GM23338 (cell line): ENCODE measurements around the gene BRSK1. TPM values are rescaled to one million over a fixed set of nuclear protein-coding genes. Genes with fewer than 3 reads are reported as not detected.

Experiments
- ATAC-seq: fragments of 200-7000 bp; cut with Tn5 transposase; 3 replicates; pipeline ENCODE4 v1.9.1; 2020
- DNase-seq: peaks from one replicate; pipeline ENCODE4 v3.0.0-alpha.2; 2015; ENCODE audit warnings: low spot score
- H2AFZ ChIP-seq: fragments of 200-600 bp; sonication (generic); 2 replicates; pipeline ENCODE4 v1.8.0; 2016; ENCODE audit warnings: antibody characterized with exemption, mild to moderate bottlenecking, moderate library complexity
- H3F3A ChIP-seq: fragments of 200-600 bp; sonication (generic); replicated peaks from 2 replicates; pipeline ENCODE4 v1.8.0; 2017; ENCODE audit warnings: antibody characterized with exemption, mixed run types, low read depth
- H3K27ac ChIP-seq: fragments of 200-600 bp; sonication (generic); 2 replicates; pipeline ENCODE4 v1.6.1; 2016; ENCODE audit warnings: low read depth
- H3K27me3 ChIP-seq: fragments of 200-600 bp; sonication (generic); 2 replicates; pipeline ENCODE4 v1.8.0; 2016; ENCODE audit warnings: mild to moderate bottlenecking, mixed run types, moderate library complexity; ENCODE audit not compliant: insufficient read depth
- H3K36me3 ChIP-seq: fragments of 200-600 bp; sonication (generic); 2 replicates; pipeline ENCODE4 v1.8.0; 2016; ENCODE audit warnings: mild to moderate bottlenecking; ENCODE audit not compliant: insufficient read depth
- H3K4me1 ChIP-seq: fragments of 200-600 bp; sonication (generic); 2 replicates; pipeline ENCODE4 v1.8.0; 2016; ENCODE audit warnings: mild to moderate bottlenecking, moderate library complexity; ENCODE audit not compliant: insufficient read depth
- H3K4me2 ChIP-seq: fragments of 200-600 bp; sonication (generic); 2 replicates; pipeline ENCODE4 v1.7.1; 2017; ENCODE audit warnings: mixed run types
- H3K4me3 ChIP-seq: fragments of 200-600 bp; sonication (generic); 2 replicates; pipeline ENCODE4 v1.6.1; 2016; ENCODE audit warnings: mixed run types
- H3K79me2 ChIP-seq: fragments of 200-600 bp; sonication (generic); replicated peaks from 2 replicates; pipeline ENCODE4 v1.8.0; 2017; ENCODE audit warnings: mild to moderate bottlenecking; ENCODE audit not compliant: insufficient read depth
- H3K9me2 ChIP-seq: fragments of 200-600 bp; sonication (generic); 2 replicates; pipeline ENCODE4 v1.8.0; 2017; ENCODE audit not compliant: insufficient read depth
- H4K20me1 ChIP-seq: fragments of 200-600 bp; sonication (generic); replicated peaks from 2 replicates; pipeline ENCODE4 v1.8.0; 2017; ENCODE audit warnings: mild to moderate bottlenecking; ENCODE audit not compliant: insufficient read depth
- H3K27ac Mint-ChIP-seq: 2 replicates; pipeline ENCODE4 v1.8.0; 2020; ENCODE audit warnings: inconsistent platforms, mild to moderate bottlenecking, moderate library complexity, mixed read lengths
- H3K27me3 Mint-ChIP-seq: 3 replicates; pipeline ENCODE4 v1.8.0; 2022; ENCODE audit warnings: low read depth, mild to moderate bottlenecking, moderate library complexity, mixed read lengths, inconsistent platforms; ENCODE audit not compliant: insufficient read depth, poor library complexity
- H3K36me3 Mint-ChIP-seq: 3 replicates; pipeline ENCODE4 v1.8.0; 2021; ENCODE audit warnings: low read depth, mild to moderate bottlenecking, inconsistent platforms, moderate library complexity, mixed read lengths
- H3K4me1 Mint-ChIP-seq: 3 replicates; pipeline ENCODE4 v1.8.0; 2020; ENCODE audit warnings: mild to moderate bottlenecking, inconsistent platforms, mixed read lengths
- H3K4me3 Mint-ChIP-seq: 3 replicates; pipeline ENCODE4 v1.8.0; 2021; ENCODE audit warnings: moderate library complexity, mild to moderate bottlenecking, inconsistent platforms, mixed read lengths
- H3K9me3 Mint-ChIP-seq: 3 replicates; pipeline ENCODE4 v1.8.0; 2020; ENCODE audit warnings: moderate library complexity, mild to moderate bottlenecking, inconsistent platforms, mixed read lengths
- CTCF ChIP-seq, 2 experiments: fragments of 200-600 bp in 1 of 2; sonication (generic) in 1 of 2; conservative IDR thresholded peaks; 2 replicates each; pipeline versions ENCODE4 v1.5.1 to v1.6.1; 2016 to 2017; ENCODE audit warnings: antibody characterized with exemption in 2 of 2, low read depth in 2 of 2, mild to moderate bottlenecking in 2 of 2, moderate library complexity in 1 of 2
- ETS1 ChIP-seq: IDR thresholded peaks from 2 replicates; pipeline ENCODE4 v1.6.1; 2016; ENCODE audit warnings: antibody characterized with exemption
- EZH2 ChIP-seq: fragments of 200-600 bp; sonication (generic); IDR thresholded peaks from one replicate; pipeline ENCODE4 v1.8.0; 2017; ENCODE audit warnings: antibody characterized with exemption, mild to moderate bottlenecking, low read depth; ENCODE audit not compliant: unreplicated experiment
- EZH2phosphoT487 ChIP-seq: fragments of 200-600 bp; sonication (generic); IDR thresholded peaks from one replicate; pipeline ENCODE4 v1.8.1; 2018; ENCODE audit warnings: antibody characterized with exemption; ENCODE audit not compliant: unreplicated experiment
- NANOG ChIP-seq: IDR thresholded peaks from 2 replicates; pipeline ENCODE4 v1.6.1; 2016; ENCODE audit warnings: antibody characterized with exemption, borderline replicate concordance
- POLR2AphosphoS5 ChIP-seq: IDR thresholded peaks from 2 replicates; pipeline ENCODE4 v1.6.1; 2016; ENCODE audit warnings: antibody characterized with exemption, low read depth
- STAT1 ChIP-seq: IDR thresholded peaks from one replicate; pipeline ENCODE4 v1.6.1; 2016; ENCODE audit warnings: antibody characterized with exemption; ENCODE audit not compliant: unreplicated experiment
- ZNF114 ChIP-seq: fragments of 250-450 bp; sonication (Bioruptor Pico); IDR thresholded peaks from 2 replicates; pipeline ENCODE4 v1.5.0; 2020; ENCODE audit warnings: mild to moderate bottlenecking, moderate library complexity
- ZNF331 ChIP-seq: fragments of 250-450 bp; sonication (Bioruptor Pico); IDR thresholded peaks from 2 replicates; pipeline ENCODE4 v1.5.0; 2020; ENCODE audit warnings: low read depth, mild to moderate bottlenecking, moderate library complexity
- ZNF462 ChIP-seq: fragments of 250-450 bp; sonication (Bioruptor Pico); IDR thresholded peaks from 2 replicates; pipeline ENCODE4 v1.5.0; 2020; ENCODE audit warnings: mild to moderate bottlenecking, moderate library complexity
- polyA plus RNA-seq: library from polyadenylated mRNA; unstranded; fragments of >200 nt; fragmentation: Nextera tagmentation; extraction: Ambion mirVana; gene quantifications from 2 replicates; pipeline ENCODE4 v1.2.1, GENCODE V29; 2016
- total RNA-seq: library from RNA; depleted of rRNA; stranded (reverse); fragments of >200 nt; shearing (Covaris generic); gene quantifications from 2 replicates; pipeline ENCODE4 v1.2.3, GENCODE V29; 2014
- TF ChIP-seq, protein P1 (sequence below): IDR thresholded peaks from one replicate; pipeline ENCODE4 v1.6.1; 2018; ENCODE audit warnings: antibody characterized with exemption; ENCODE audit not compliant: unreplicated experiment

The BRSK1 gene
- total and polyA plus RNA-seq, 2 experiments from 2014 or later = 2.3 to 17.2 TPM

DNA sequence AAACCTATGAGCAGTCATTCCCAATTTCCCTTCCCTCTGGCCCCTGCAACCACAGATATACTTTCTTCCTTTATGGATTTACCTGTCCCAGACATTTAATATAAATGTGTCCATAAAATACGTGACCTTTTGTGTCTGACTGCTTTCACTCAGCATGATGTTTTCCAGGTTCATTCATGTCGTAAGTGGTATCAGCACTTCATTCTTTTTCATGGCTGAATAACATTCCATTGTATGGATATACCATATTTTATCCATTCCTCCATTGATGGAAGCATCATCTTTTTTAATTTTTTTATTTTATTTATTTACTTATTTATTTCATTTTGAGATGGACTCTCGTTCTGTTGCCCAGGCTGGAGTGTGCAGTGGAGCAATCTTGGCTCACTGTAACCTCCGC, 17.0 kb upstream of the BRSK1 start (continued):
- TF ChIP-seq ETS1 (no peak), POLR2AphosphoS5 (no peak), STAT1 (no peak)

DNA sequence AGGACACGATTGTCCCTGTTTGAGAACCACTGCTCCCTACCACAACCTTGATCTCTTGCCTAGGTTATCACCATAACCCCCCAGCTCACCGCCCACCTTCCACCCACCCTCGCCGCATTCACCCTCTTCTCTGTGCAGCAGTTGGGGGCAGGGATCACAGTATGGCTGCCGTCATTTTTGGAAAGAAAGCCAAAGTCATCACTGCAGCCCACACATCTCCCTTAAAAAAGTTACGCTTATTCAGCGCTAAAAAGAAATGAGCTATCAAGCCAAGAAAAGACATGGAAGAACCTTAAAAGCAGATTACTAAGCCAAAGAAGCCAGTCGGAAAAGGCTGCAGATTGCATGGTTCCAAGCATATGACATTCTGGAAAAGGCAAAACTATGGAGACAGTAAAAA, 14.5 kb upstream of the BRSK1 start:
- Mint-ChIP-seq H3K4me1 (no peaks in the 10 kb centered on the region), H3K27ac (no peak overlapping the region), H3K27me3 (peaks cover 3% of the 10 kb centered on the region), H3K9me3 (peaks cover 11% of the 10 kb centered on the region), H3K36me3 (peaks cover 16% of the 10 kb centered on the region), H3K4me3 (no peak overlapping the region)
- H3K4me2 ChIP-seq = no peak overlapping the region
- ATAC-seq = no peak
- no peaks in the 10 kb centered on the region for H3K9me2 ChIP-seq
- H2AFZ ChIP-seq = no peak overlapping the region
- no peak overlapping the region for H3K27ac ChIP-seq
- H3K36me3 ChIP-seq = no peaks in the 10 kb centered on the region; the same call in 1 of the 2 replicates
- no peaks in the 10 kb centered on the region for H3K27me3 ChIP-seq
- H3F3A ChIP-seq = peaks cover 5% of the 10 kb centered on the region; the same call in 1 of the 2 replicates
- DNase-seq = no peak
- H3K4me3 ChIP-seq = no peak overlapping the region
- peaks cover 2% of the 10 kb centered on the region; the same call in 1 of the 2 replicates for H4K20me1 ChIP-seq
- 0 out of 2 replicates have a peak, but pooled peaks cover 4% of the 10 kb centered on the region for H3K79me2 ChIP-seq
- no peaks in the 10 kb centered on the region for H3K4me1 ChIP-seq
- TF ChIP-seq STAT1 = no peak
- TF ChIP-seq EZH2phosphoT487 = no peak
- no peak for TF ChIP-seq POLR2AphosphoS5
- TF ChIP-seq EZH2 = no peak
- TF ChIP-seq ZNF331 (CRISPR knock-in tag) = no peak
- TF ChIP-seq ETS1 = no peak
- TF ChIP-seq NANOG = no peak
- TF ChIP-seq, protein P1, sequence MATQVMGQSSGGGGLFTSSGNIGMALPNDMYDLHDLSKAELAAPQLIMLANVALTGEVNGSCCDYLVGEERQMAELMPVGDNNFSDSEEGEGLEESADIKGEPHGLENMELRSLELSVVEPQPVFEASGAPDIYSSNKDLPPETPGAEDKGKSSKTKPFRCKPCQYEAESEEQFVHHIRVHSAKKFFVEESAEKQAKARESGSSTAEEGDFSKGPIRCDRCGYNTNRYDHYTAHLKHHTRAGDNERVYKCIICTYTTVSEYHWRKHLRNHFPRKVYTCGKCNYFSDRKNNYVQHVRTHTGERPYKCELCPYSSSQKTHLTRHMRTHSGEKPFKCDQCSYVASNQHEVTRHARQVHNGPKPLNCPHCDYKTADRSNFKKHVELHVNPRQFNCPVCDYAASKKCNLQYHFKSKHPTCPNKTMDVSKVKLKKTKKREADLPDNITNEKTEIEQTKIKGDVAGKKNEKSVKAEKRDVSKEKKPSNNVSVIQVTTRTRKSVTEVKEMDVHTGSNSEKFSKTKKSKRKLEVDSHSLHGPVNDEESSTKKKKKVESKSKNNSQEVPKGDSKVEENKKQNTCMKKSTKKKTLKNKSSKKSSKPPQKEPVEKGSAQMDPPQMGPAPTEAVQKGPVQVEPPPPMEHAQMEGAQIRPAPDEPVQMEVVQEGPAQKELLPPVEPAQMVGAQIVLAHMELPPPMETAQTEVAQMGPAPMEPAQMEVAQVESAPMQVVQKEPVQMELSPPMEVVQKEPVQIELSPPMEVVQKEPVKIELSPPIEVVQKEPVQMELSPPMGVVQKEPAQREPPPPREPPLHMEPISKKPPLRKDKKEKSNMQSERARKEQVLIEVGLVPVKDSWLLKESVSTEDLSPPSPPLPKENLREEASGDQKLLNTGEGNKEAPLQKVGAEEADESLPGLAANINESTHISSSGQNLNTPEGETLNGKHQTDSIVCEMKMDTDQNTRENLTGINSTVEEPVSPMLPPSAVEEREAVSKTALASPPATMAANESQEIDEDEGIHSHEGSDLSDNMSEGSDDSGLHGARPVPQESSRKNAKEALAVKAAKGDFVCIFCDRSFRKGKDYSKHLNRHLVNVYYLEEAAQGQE = no peak
- no peak for TF ChIP-seq ZNF114 (CRISPR knock-in tag)
- no peak for TF ChIP-seq ZNF462 (CRISPR knock-in tag)
- no peak for TF ChIP-seq CTCF (conservative IDR thresholded peaks at IDR 0.05; ENCODE audit: low read depth in 2 of 2)
